ENCODE data around the gene EXOSC3.
"Not testable (repeated sequence)": the region's sequence is repeated elsewhere in the genome, so short reads cannot be mapped to it uniquely, and the experiment has no call there.

EXOSC3 gene

GRCh38 chr9:37775216-37775919 lies 9.5 kb downstream of the EXOSC3 start:
- no peak for DNase-seq

- DNase-seq = no peak
Measured at GRCh38 chr9:37769995-37770394, 14.9 kb downstream of the EXOSC3 start.

DNA sequence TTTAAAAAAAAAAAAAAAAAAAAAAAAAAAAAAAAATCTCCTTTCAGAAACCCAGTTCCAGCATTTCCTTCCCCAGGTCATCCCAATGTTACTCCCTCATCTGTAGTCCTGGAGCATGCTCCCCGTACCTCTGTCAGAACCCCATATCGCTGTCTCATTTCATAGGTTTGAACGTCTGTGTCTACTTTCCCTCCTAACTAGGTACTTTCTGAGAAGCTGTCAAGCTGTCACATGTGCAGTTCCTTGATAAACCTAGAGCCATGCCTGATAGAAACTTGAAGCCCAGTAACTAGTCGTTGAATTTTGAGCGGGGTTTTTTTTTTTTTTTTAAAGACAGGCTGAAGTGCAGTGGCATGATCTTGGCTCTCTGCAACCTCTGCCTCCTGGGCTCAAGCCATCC lies 15.6 kb downstream of the EXOSC3 start:
- DNase-seq = no peak

- not testable (repeated sequence) for DNase-seq
Measured at GRCh38 chr9:37765263-37765662, 19.6 kb downstream of the EXOSC3 start.

- DNase-seq = no peak
Measured at GRCh38 chr9:37761511-37761910, 23.4 kb downstream of the EXOSC3 start.

DNA sequence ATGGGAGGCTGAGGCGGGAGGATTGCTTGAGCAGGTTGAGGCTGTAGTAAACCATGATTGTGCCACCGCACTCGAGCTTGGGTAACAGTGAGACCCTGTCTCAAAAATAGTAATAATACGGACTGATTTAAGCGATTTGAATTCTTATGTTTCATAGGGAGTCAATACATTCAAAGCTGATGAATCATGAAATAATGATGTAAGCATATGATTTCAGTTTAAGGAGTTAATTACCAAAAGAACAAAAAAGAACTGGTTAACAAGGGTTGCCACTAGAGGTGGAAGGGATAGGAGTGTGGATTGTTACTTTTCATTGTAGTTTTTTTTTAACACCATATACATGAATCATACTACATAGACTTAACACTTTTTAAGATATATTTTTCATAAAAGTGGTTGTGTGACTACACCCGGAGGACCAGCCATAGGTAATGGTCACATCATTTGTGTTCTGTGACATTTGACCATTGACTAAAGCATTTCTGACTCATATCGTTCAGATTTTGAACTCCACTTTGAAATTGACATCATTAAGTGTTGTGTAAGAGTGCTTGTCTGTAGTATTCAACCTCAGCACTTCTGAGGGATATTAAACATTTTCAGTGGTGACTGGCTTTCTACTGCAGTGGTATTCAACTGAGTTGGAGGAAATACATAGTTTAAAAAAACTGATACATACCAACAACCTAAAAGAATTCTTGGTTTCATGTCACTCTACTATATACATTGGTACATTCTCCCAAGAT lies 24.3 kb downstream of the EXOSC3 start:
- no peak for DNase-seq

DNA sequence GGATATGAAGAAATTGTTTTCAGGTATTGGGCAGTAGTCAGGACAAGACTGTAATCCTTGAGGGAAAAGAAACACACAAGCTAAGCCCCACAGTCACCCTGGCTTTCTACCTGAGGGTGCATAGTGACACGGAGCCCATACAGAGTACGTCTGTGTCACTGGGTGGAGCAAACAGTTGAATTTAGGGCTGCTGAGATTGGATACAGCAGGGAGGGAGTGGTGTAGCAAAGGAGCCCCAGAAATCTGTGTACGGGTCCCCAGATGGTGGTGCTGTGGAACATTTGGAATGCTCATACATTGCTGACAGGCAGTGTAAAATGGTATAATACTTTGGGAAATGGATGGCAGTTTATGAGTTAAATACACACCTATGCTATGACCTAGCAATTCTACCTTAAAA lies 26.1 kb downstream of the EXOSC3 start:
- no peak for DNase-seq

- no peak for DNase-seq
Measured at GRCh38 chr9:37753489-37754190, 31.2 kb downstream of the EXOSC3 start, which contains the start of gene TRMT10B. TRMT10B (plus strand) TSS chr9:37753805; CDS start chr9:37761932, 8,127 bp downstream.

- DNase-seq = no peak
Measured at GRCh38 chr9:37752642-37753488, 32.0 kb downstream of the EXOSC3 start.

DNA sequence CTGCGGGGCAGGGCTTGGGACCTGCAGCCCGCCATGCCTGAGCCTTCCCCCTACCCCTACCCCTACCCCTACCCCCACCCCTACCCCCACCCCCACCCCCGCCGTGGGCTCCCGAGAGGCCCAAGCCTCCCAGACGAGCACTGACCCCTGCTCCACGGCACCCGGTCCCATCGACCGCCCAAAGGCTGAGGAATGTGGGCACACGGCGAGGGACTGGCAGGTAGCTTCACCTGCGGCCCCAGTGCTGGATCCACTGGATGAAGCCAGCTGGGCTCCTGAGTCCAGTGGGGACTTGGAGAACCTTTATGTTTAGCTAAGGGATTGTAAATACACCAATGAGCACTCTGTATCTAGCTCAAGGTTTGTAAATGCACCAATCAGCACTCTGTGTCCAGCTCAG lies 32.8 kb downstream of the EXOSC3 start:
- not testable (repeated sequence) for DNase-seq

DNA sequence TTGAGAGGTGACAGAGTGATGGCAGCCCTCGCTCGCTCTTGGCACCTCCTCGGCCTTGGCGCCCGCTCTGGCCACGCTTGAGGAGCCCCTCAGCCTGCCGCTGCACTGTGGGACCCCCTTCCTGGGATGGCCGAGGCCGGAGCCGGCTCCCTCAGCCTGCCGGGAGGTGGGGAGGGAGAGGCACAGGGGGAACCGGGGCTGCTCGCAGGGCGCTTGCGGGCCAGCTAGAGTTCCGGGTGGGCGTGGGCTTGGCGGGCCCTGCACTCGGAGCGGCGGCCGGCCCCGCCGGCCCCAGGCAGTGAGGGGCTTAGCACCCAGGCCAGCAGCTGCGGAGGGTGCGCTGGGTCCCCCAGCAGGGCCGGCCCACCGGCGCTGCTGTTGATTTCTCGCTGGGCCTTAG lies 33.2 kb downstream of the EXOSC3 start:
- DNase-seq = not testable (repeated sequence)

DNA sequence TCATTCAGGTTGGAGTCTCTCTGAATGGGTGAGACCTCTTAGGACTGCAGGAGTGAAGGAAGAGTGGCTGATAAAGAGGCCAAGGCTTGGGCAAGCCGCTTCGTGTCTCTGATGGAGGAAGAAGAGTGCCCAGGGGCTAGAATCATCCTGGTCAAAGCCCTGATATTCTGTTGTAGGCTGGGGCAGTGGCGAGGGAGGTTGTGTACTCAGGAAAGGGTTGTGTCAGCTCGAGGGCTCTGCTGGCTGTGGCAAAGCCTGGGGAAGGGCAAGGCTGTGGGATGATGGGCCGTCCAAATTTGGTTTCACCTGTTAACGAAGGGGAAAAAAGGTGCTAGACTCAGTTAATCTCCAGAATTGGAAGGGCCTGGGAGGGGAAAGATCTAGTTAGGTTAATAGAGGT lies 33.7 kb downstream of the EXOSC3 start:
- DNase-seq = no peak

- no peak for DNase-seq
Measured at GRCh38 chr9:37749129-37749528, 35.7 kb downstream of the EXOSC3 start.

GRCh38 chr9:37747271-37747753 lies 37.6 kb downstream of the EXOSC3 start:
- DNase-seq = no peak

GRCh38 chr9:37746448-37747270 lies 38.2 kb downstream of the EXOSC3 start:
- DNase-seq = no peak

- DNase-seq = no peak
Measured at GRCh38 chr9:37745970-37746369, 38.9 kb downstream of the EXOSC3 start.

DNA sequence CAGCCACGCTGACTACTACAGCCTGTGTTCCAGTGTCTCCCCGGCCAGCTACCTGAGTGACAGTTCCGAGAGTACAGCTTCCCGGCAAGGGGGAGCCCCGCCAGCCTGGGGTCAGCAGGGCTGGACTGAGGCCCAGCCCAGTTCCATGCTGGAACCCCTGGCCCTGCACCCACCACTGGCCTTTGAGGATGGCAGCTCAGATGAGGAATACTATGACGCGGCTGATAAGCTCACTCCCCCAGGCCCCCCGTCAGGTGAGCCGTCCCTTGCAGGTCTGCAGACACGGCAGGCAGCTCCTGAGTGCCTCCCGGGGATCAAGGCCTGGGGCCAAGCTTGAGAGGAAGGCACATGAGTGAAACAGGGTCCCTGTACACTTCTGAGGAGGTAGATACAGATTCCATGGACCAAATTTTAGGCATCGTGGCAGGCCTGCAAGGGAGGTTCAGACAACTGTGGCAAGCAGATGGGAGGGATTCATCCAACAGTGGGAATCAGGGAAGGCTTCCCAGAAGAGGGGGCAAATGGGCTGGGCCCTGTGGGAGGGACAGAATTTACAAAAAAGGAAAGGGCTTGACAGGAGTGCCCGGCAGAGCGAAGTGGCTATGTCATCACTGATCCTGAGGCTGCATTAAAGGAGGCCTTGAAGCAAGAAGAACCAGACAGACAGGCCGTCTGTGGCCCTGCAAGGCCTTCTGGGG lies 44.1 kb downstream of the EXOSC3 start:
- DNase-seq = no peak

DNA sequence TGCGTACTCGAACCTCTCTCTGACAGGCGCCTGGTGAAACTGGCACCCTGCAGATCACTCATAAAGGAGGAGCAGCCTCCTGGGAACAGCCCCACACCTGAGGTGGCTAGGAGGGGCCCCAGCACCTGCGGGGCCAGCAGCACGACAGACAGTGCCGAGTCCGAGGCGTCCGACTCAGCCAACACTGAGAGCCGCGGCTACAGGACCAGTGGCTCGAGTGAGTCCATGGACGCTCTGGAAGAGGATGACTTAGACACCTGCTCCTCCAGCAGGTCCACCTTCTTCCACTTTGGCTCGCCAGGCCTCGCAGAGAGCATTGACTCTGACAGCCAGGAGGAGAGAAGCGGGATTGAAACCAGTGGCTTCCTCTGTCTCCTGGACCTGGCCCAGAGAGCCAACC lies 44.7 kb downstream of the EXOSC3 start:
- no peak for DNase-seq

DNA sequence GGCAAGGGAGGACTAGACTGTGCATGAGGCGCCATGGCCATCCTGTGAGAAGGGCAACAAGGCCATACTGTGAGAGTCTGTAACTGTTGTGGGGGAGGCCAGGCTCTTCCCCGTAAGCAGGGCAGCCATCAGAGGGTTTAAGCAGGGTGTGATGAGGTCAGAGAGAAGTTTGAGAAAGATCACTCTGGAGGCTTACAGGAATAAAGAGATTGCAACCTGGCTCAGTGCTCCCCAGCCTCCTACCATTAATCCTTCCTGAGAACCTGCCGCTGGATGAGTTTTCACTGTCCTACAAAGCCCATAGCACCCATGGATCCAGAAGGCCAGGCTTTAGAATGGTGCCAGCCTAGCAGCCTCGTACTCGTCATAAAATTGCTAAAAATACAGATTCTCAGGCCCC lies 45.6 kb downstream of the EXOSC3 start:
- DNase-seq = no peak

GRCh38 chr9:37732952-37733351 lies 51.9 kb downstream of the EXOSC3 start:
- DNase-seq = no peak

DNA sequence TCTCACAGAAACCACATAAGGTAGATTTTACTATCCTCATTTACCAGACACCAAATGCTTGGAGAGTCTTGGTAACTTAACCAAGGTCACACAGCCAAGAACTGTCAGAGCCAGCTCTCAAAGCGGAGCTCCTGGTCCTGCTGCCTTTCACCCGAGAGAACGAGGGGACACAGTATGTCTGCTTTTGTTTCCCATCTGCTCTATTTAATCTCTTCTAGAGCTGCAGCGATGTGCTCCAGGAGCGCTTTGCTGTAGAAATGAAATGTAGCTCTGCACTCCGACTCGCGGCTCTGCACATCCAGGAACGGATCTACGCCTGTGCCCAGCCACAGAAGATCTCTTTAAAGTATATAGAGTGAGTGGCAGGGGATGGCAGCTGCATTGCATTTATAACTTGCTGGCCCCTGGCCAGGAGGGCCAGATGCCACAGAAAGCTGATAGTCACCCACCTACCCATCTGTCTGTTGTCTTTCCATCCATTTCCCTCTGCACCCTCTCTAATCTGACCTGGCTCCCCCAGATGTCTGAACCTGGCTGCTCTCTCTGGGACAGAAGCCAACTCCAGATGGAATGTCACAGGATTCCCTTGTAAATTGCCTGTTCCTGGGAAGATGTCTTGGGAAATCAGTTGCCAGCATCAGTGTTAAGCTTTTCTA lies 52.6 kb downstream of the EXOSC3 start:
- DNase-seq = no peak

Data from NCI-H1417 treated with DMSO at 0.1 percent for 48 hours (cell line).